H9 (cell line): Measurements from ENCODE around the gene PSMA2. TPM values are rescaled to one million over a fixed set of nuclear protein-coding genes. Genes with fewer than 3 reads are reported as not detected.

Experiments used
- DNase-seq: peaks from one replicate; pipeline ENCODE4 v3.0.0-alpha.2; 2017
- H2AFZ ChIP-seq: one replicate; pipeline ENCODE4 v1.6.1; 2013; ENCODE audit warnings: mild to moderate bottlenecking, low read length, control low read depth, moderate library complexity
- H2AK5ac ChIP-seq: 2 replicates; pipeline ENCODE4 v1.6.1; 2013; ENCODE audit warnings: low read length, control low read depth, mixed read lengths; ENCODE audit not compliant: insufficient read length
- H2BK120ac ChIP-seq: one replicate; pipeline ENCODE4 v1.6.1; 2013; ENCODE audit warnings: low read depth, mild to moderate bottlenecking, low read length, control low read depth, inconsistent platforms; ENCODE audit not compliant: poor library complexity, severe bottlenecking
- H2BK12ac ChIP-seq: 2 replicates; pipeline ENCODE4 v1.6.1; 2013; ENCODE audit warnings: low read length, control low read depth, mixed read lengths, low read depth; ENCODE audit not compliant: insufficient read length
- H2BK15ac ChIP-seq: 2 replicates; pipeline ENCODE4 v1.6.1; 2013; ENCODE audit warnings: low read depth, low read length, control low read depth
- H2BK20ac ChIP-seq: one replicate; pipeline ENCODE4 v1.6.1; 2013; ENCODE audit warnings: low read depth, mild to moderate bottlenecking, low read length, control low read depth, inconsistent platforms; ENCODE audit not compliant: poor library complexity, severe bottlenecking
- H2BK5ac ChIP-seq: 2 replicates; pipeline ENCODE4 v1.6.1; 2013; ENCODE audit warnings: low read length, control low read depth, mixed read lengths; ENCODE audit not compliant: insufficient read length
- H3K14ac ChIP-seq: 2 replicates; pipeline ENCODE4 v1.6.1; 2013; ENCODE audit warnings: low read length, control low read depth; ENCODE audit not compliant: insufficient read depth
- H3K18ac ChIP-seq: 2 replicates; pipeline ENCODE4 v1.6.1; 2013; ENCODE audit warnings: low read depth, mild to moderate bottlenecking, mixed read lengths, low read length, control low read depth; ENCODE audit not compliant: insufficient read length
- H3K23ac ChIP-seq: 2 replicates; pipeline ENCODE4 v1.6.1; 2013; ENCODE audit warnings: low read length, control low read depth, mixed read lengths, low read depth; ENCODE audit not compliant: insufficient read length
- H3K23me2 ChIP-seq: 2 replicates; pipeline ENCODE4 v1.6.1; 2013; ENCODE audit warnings: low read depth, mild to moderate bottlenecking, mixed read lengths, low read length, control low read depth; ENCODE audit not compliant: insufficient read length, poor library complexity, severe bottlenecking
- H3K27ac ChIP-seq: 2 replicates; pipeline ENCODE4 v1.5.1; 2013; ENCODE audit warnings: low read length, control low read depth, mixed read lengths, low read depth; ENCODE audit not compliant: insufficient read length
- H3K27me3 ChIP-seq: 2 replicates; pipeline ENCODE4 v1.6.1; 2013; ENCODE audit warnings: low read length, control low read depth, inconsistent platforms; ENCODE audit not compliant: insufficient read depth
- H3K4ac ChIP-seq: 2 replicates; pipeline ENCODE4 v1.6.1; 2013; ENCODE audit warnings: low read depth, mild to moderate bottlenecking, control low read depth, inconsistent platforms, low read length, moderate library complexity
- H3K4me1 ChIP-seq: 2 replicates; pipeline ENCODE4 v1.6.1; 2013; ENCODE audit warnings: low read length, control low read depth, inconsistent platforms; ENCODE audit not compliant: insufficient read depth
- H3K4me2 ChIP-seq: 2 replicates; pipeline ENCODE4 v1.6.1; 2013; ENCODE audit warnings: low read length, control low read depth, mixed read lengths; ENCODE audit not compliant: insufficient read length, insufficient read depth
- H3K56ac ChIP-seq: 2 replicates; pipeline ENCODE4 v1.6.1; 2013; ENCODE audit warnings: low read depth, mild to moderate bottlenecking, mixed read lengths, low read length, control low read depth; ENCODE audit not compliant: insufficient read length
- H3K79me1 ChIP-seq: 2 replicates; pipeline ENCODE4 v1.6.1; 2013; ENCODE audit warnings: low read depth, mild to moderate bottlenecking, moderate library complexity, low read length, control low read depth, inconsistent platforms; ENCODE audit not compliant: insufficient read depth, poor library complexity, severe bottlenecking
- H3K79me2 ChIP-seq: 2 replicates; pipeline ENCODE4 v1.6.1; 2013; ENCODE audit warnings: low read length, control low read depth, inconsistent platforms; ENCODE audit not compliant: insufficient read depth
- H3K9ac ChIP-seq: 2 replicates; pipeline ENCODE4 v1.6.1; 2013; ENCODE audit warnings: low read length, control low read depth, mixed read lengths; ENCODE audit not compliant: insufficient read length; ENCODE audit errors: extremely low read depth
- H3K9me3 ChIP-seq: one replicate; pipeline ENCODE4 v1.6.1; 2013; ENCODE audit warnings: low read depth, low read length, inconsistent platforms; ENCODE audit not compliant: control insufficient read depth
- H3T11ph ChIP-seq: one replicate; pipeline ENCODE4 v1.6.1; 2013; ENCODE audit warnings: mild to moderate bottlenecking, low read length, control low read depth, inconsistent platforms
- H4K20me1 ChIP-seq: one replicate; pipeline ENCODE4 v1.6.1; 2013; ENCODE audit not compliant: control insufficient read depth, insufficient read length, insufficient read depth
- H4K5ac ChIP-seq: 2 replicates; pipeline ENCODE4 v1.6.1; 2013; ENCODE audit warnings: low read depth, mild to moderate bottlenecking, mixed read lengths, low read length, control low read depth; ENCODE audit not compliant: insufficient read length
- H4K8ac ChIP-seq: replicated peaks from 2 replicates; pipeline ENCODE4 v1.6.1; 2013; ENCODE audit warnings: low read length, control low read depth, mixed read lengths, low read depth; ENCODE audit not compliant: insufficient read length
- H4K91ac ChIP-seq: 2 replicates; pipeline ENCODE4 v1.6.1; 2013; ENCODE audit warnings: low read depth, mild to moderate bottlenecking, moderate library complexity, mixed read lengths, low read length, control low read depth; ENCODE audit not compliant: insufficient read length
- H3K27ac Mint-ChIP-seq, 3 experiments: 2 replicates in 2 of 3; 3 replicates in 1 of 3; pipeline ENCODE4 v1.8.0; 2020 to 2021; ENCODE audit warnings: mixed read lengths in 3 of 3, mild to moderate bottlenecking in 1 of 3, moderate library complexity in 1 of 3
- H3K27me3 Mint-ChIP-seq: 2 replicates; pipeline ENCODE4 v1.8.0; 2021; ENCODE audit warnings: low read depth, mild to moderate bottlenecking, moderate library complexity, mixed read lengths
- H3K36me3 Mint-ChIP-seq, 3 experiments: 2 replicates in 2 of 3; 3 replicates in 1 of 3; pipeline ENCODE4 v1.8.0; 2020 to 2021; ENCODE audit warnings: low read depth in 3 of 3, mixed read lengths in 3 of 3; ENCODE audit not compliant: insufficient read depth in 1 of 3
- H3K4me1 Mint-ChIP-seq, 2 experiments: 2 replicates each; pipeline ENCODE4 v1.8.0; 2020; ENCODE audit warnings: mixed read lengths in 2 of 2
- H3K4me3 Mint-ChIP-seq, 2 experiments: 2 replicates in 1 of 2; 3 replicates in 1 of 2; pipeline ENCODE4 v1.8.0; 2020 to 2021; ENCODE audit warnings: mild to moderate bottlenecking in 2 of 2, mixed read lengths in 2 of 2, moderate library complexity in 1 of 2
- H3K9me3 Mint-ChIP-seq, 2 experiments: 2 replicates in 1 of 2; 3 replicates in 1 of 2; pipeline ENCODE4 v1.8.0; 2020; ENCODE audit warnings: mild to moderate bottlenecking in 2 of 2, mixed read lengths in 2 of 2, moderate library complexity in 1 of 2
- CTCF ChIP-seq: fragments of 200-600 bp; sonication (generic); conservative IDR thresholded peaks from 3 replicates; pipeline ENCODE4 v1.8.0; 2021; ENCODE audit warnings: antibody characterized with exemption, mild to moderate bottlenecking
- WGBS: extraction: QIAGEN DNeasy Blood & Tissue Kit; methylation state at CpG from one replicate; pipeline ENCODE4 v1.1.7; 2013; ENCODE audit warnings: missing lambda C conversion rate, low lambda C conversion rate, mixed read lengths; ENCODE audit not compliant: insufficient read length; ENCODE audit errors: extremely low coverage; 5-methylcytosine and 5-hydroxymethylcytosine counted together
- total RNA-seq: library from RNA; stranded (reverse); gene quantifications from 2 replicates; pipeline ENCODE4 v1.2.1, GENCODE V29; 2021

Gene PSMA2
- total RNA-seq, 1 experiment from 2014 or later, result 227 TPM

GRCh38 chr7:42967391-42967790 lies 35.4 kb upstream of the PSMA2 start:
- Histone ChIP-seq H3K23ac (no peak overlapping the region), H4K8ac (no peak overlapping the region), H3K4ac (no peak overlapping the region), H3T11ph (no peak overlapping the region), H2AFZ (no peak overlapping the region), H3K79me1 (no peaks in the 10 kb centered on the region), H3K79me2 (no peaks in the 10 kb centered on the region), H3K14ac (no peak overlapping the region), H2BK5ac (no peak overlapping the region), H3K56ac (no peak overlapping the region), H2BK20ac (no peak overlapping the region), H3K27ac (no peak overlapping the region), H2BK15ac (no peak overlapping the region), H3K4me2 (no peak overlapping the region), H2AK5ac (no peak overlapping the region), H4K91ac (no peak overlapping the region), H4K5ac (no peak overlapping the region), H3K9ac (no peak overlapping the region), H2BK12ac (no peak overlapping the region), H3K23me2 (no peaks in the 10 kb centered on the region), H3K27me3 (no peaks in the 10 kb centered on the region), H4K20me1 (no peaks in the 10 kb centered on the region), H3K9me3 (no peaks in the 10 kb centered on the region), H2BK120ac (no peak overlapping the region), H3K4me1 (peaks cover 4% of the 10 kb centered on the region; the same call in 1 of the 2 replicates), H3K18ac (no peak overlapping the region)
- Mint-ChIP-seq H3K27me3 (peaks cover 1% of the 10 kb centered on the region; the same call in 1 of the 2 replicates), H3K27ac (no peak overlapping the region), H3K9me3 (no peaks in the 10 kb centered on the region), H3K36me3 (no peaks in the 10 kb centered on the region), H3K4me3 (no peak overlapping the region), H3K4me1 (peaks cover 22 to 23% of the 10 kb centered on the region in 2 experiments)
- TF ChIP-seq CTCF, result no peak
- WGBS, result no CpG with 5 or more reads among the region's 2 CpGs
- DNase-seq, result no peak
